Mammary epithelial cell (primary cell): ENCODE results near the gene SMIM38.
"Not testable (repeated sequence)": the region's sequence is repeated elsewhere in the genome, so short reads cannot be mapped to it uniquely, and the experiment has no call there.

Experiments
- EZH2 ChIP-seq: IDR thresholded peaks from 2 replicates; pipeline ENCODE4 v1.6.1; 2012; ENCODE audit warnings: low read length, inconsistent platforms, borderline replicate concordance
- TF ChIP-seq, protein P1 (sequence below), 2 donors: IDR thresholded peaks in 1 of 2; conservative IDR thresholded peaks in 1 of 2; 2 replicates each; pipeline ENCODE4 v1.5.1; 2011 to 2012; ENCODE audit warnings: inconsistent platforms in 2 of 2, low read length in 2 of 2, mild to moderate bottlenecking in 2 of 2, control low read depth in 1 of 2, low read depth in 1 of 2; ENCODE audit not compliant: insufficient read depth in 1 of 2; ENCODE audit errors: extremely low read depth in 1 of 2

DNA sequence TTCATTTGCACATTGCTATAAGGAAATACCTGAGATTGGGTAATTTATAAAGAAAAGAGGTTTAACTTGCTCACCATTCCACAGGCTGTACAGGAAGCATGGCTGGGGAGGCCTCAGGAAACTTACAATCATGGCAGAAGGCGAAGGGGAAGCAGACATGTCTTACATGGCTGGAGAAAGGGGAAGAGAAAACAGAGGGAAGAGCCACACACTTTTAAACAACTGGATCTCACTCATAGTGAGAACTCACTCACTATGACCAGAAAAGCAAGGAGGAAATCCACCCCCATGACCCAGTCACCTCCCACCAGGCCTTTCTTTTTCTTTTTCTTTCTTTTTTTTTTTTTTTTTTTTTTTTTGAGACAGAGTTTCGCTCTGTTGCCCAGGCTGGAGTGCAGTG, 21.6 kb upstream of the SMIM38 start:
- TF ChIP-seq, protein P1, sequence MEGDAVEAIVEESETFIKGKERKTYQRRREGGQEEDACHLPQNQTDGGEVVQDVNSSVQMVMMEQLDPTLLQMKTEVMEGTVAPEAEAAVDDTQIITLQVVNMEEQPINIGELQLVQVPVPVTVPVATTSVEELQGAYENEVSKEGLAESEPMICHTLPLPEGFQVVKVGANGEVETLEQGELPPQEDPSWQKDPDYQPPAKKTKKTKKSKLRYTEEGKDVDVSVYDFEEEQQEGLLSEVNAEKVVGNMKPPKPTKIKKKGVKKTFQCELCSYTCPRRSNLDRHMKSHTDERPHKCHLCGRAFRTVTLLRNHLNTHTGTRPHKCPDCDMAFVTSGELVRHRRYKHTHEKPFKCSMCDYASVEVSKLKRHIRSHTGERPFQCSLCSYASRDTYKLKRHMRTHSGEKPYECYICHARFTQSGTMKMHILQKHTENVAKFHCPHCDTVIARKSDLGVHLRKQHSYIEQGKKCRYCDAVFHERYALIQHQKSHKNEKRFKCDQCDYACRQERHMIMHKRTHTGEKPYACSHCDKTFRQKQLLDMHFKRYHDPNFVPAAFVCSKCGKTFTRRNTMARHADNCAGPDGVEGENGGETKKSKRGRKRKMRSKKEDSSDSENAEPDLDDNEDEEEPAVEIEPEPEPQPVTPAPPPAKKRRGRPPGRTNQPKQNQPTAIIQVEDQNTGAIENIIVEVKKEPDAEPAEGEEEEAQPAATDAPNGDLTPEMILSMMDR (conservative IDR thresholded peaks at IDR 0.05 in 1 of 2, IDR thresholded peaks at IDR 0.05 in 1 of 2; ENCODE audit: extremely low read depth in 1 of 2, insufficient read depth in 1 of 2, low read depth in 1 of 2, low read length in 2 of 2): not testable (repeated sequence)
- not testable (repeated sequence) for TF ChIP-seq EZH2
